ENCODE data around the gene REEP2.

Gene REEP2

DNA sequence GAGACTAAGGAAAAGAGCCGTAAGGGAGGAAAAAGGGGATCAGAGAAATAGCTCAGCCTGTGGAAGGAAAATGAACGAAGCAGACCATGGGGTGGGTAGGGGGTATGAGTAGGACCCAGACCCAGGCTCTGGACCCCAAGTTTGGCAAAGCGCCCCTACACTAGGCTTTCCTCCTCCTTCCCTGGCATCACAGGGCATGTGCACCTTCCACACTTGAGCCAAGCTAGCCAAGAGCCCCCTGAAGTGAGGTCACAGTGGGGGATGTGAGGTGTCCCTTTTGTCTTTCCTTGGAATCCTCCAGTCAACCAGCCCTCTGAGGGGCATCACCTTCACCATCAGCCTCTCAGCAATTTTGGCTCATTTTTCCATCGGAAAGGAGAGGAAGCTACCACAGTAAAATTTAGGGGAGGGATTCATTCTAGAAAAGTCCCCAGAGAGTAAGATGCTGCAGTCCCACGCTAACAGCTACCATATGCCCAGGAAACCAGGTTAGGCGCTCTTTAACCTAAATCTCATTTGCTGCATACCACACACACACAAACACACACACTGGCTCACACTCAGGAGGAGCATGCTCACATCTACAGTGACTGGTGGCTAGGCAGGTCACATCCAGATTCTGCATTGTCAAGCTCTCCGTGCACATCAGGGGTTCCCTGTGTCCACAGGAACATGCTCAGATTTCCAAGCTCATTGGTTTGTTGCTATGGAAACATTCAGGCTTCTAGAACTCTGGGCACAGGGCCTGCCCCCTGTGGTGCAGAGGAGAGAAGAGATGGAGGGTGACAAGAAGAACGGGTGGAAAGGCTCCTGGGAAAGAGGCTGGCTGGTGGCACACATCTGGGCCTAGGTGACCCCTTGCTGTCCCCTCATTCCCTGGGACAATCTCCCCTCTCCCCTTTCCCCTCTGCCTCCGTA, 9.9 kb downstream of the REEP2 start:
- DNase-seq = no peak

DNA sequence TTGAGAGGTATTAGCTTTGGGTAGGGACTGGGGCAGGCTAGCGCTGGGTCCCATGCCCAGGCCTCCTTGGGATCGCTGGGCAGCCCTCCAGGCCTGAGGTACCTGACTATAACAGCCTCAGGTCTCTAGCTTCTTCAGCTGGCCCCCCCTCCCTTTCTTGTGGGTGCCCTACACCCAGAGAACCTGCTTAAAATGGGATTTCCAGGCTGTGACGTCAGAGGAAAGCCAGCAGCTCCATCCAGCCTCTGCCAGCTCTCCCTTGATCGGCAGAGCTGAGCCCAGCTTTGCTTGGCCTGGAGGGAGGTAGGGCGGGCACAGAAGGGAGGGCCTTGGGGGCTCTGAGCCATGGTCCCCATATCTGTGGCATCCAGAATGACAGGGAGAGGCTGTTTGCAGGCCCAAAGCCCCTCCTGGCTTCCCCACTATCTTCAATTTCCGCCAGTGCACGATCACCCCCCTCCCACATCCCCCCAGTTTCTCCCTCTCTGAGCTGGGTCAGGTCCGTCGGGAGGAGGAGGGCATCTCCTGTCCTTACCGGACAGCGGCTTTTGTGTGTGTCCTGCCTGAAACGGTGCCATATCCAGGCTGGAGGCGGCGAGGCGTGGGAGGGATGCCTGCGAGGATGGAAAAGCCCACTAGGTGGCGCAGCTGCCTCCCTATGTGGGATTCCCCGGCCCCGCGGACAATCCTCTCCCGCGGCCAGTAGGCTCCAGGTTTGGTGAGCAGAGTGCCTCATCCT, 10.8 kb downstream of the REEP2 start:
- DNase-seq = peak; percentile 93

DNA sequence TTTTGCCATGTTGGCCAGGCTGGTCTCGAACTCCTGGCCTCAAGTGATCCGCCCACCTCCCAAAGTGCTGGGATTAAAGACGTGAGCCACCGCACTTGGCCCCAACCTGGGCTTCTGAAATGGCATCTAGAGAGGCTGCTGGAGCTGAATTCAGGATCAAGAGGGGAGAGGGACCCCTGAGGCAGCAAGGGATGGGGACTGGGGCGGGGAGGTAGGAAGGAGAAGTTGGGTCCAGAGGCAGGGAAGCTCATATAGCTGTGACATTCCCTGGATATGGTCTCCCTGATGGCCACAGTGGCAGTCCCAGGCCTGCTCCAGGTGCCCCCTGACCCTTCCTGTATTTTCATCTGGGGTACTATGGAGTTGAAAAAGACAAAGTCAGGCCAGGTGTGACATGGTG, 12.1 kb downstream of the REEP2 start:
- no peak for DNase-seq

GRCh38 chr5:138452720-138453119, 13.9 kb downstream of the REEP2 start:
- DNase-seq = no peak

GRCh38 chr5:138453590-138453989, 14.7 kb downstream of the REEP2 start:
- DNase-seq = no peak

DNA sequence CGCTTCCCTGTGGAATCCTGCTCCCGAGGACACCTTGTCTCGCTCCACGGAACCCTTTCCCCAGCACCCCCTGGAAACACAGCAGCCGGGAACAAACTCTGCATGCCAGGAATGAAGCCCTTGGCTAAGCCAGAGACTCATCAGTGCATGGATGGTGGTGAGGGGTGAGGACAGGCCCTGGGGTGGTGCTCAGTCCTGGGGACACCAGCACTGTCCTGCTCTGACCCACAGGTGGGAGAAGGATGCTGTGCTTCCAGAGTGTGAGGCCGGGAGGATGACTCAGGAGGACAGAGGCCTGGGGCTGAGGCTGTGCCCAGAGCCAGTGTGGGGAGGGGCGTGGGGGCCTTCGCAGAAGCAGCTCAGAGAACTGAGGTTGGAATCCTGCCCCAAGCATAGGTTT, 15.3 kb downstream of the REEP2 start:
- DNase-seq = no peak

- no peak for DNase-seq
Observed at GRCh38 chr5:138455232-138455930, 16.5 kb downstream of the REEP2 start.

DNA sequence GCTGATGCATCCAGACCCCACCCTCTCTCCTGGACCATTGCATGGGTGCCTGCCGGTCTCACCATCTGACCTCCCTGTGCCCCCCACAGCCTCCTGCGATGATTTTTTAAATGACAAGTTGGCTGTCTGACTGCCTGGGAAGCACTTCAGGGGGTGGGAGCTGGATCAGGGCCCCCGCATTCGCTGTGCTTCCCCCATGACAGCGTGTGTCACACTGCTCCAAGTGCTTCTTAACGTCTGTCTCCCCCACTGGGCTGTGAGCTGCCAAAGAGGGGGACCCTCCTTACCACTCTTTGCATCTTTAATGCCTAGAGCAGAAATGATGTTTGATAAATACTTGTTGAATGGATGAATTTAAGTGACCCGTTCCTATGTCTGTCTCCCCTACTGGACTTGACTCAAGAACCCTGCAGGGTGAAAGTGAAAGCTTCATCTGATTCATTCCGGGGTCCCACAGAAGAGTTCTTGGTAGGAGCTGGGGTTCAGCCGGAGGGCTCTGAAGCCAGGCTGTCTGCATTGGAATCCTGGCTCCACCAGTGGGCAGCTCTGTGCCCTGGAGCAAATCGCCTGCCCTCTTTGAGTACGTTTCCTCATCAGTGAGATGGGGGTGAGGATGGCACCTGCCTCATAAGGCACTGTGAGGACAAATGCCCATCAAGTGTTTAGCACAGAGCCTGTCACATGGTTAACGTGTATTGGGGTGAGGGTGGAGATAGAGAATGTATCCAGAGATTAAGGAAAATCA, 18.8 kb downstream of the REEP2 start:
- DNase-seq = no peak

DNA sequence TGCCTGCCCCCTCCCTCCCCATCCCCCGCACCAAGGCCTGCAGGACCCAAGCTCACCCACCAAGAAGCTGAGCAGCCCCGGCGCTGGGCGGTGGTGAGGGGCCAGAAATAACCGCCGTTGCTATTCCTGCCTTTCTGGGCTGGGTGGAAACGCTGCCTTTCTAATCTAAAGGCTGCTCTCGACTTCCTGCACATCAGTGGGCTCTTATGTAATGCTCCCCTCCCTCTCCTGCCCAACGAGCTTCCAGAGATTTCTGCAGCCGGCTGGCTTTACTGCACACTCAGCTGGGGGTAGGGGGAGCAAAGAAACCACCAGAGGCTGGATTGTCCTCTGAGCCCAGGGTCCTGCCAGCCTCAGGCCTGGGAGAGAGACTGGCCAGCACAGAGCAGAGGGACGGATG, 19.5 kb downstream of the REEP2 start:
- DNase-seq = no peak

DNA sequence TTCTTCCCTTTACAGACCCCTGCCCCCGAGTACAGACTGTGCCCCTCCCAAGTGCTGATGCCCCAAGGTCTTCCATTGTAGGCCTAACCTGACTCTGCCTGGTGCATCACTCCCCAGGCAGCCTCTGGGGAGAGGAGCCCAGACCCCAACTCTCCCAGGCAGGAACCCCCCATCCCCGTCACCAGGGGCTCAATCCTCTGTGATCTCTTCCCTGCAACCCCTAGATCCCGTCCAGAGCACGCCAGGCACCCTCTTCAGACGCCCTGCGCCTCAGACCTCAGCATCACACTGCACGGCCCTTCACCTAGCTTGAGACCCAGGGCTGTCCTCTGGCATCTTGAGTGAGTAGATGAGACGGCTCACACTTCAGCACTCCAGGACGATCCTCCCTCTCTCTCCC, 20.0 kb downstream of the REEP2 start:
- DNase-seq = no peak

GRCh38 chr5:138459311-138459933, 20.6 kb downstream of the REEP2 start:
- peak; percentile 89 to 90 for DNase-seq

GRCh38 chr5:138460032-138460693, 21.3 kb downstream of the REEP2 start:
- peak in 1 of 2 experiments; percentile 39 for DNase-seq

GRCh38 chr5:138461343-138462125, 22.7 kb downstream of the REEP2 start:
- no peak for DNase-seq

GRCh38 chr5:138463419-138464007, 24.7 kb downstream of the REEP2 start:
- DNase-seq = no peak

DNA sequence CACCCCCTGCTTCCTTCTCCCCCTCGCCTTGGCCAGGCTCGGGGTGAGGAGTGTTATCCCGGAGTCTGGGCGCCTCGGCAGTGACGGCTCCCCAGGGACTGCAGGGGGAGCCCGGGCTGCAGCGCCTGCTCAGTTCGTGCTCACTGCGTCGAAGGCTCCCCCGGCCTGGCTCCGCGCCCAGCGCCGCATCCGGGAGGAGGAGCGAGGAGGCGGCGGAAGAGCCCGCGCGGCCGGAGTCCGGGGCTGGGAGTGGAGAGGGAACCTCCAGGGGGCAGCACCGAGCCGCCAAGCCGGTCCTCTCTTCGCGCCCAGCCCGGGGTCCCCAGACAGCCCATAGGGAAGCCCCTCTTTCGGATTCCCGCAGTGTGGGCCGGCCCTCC, 25.1 kb downstream of the REEP2 start:
- DNase-seq = peak; percentile 94 to 96

- DNase-seq = peak; percentile 96
Observed at GRCh38 chr5:138464388-138465260, 25.8 kb downstream of the REEP2 start.

DNA sequence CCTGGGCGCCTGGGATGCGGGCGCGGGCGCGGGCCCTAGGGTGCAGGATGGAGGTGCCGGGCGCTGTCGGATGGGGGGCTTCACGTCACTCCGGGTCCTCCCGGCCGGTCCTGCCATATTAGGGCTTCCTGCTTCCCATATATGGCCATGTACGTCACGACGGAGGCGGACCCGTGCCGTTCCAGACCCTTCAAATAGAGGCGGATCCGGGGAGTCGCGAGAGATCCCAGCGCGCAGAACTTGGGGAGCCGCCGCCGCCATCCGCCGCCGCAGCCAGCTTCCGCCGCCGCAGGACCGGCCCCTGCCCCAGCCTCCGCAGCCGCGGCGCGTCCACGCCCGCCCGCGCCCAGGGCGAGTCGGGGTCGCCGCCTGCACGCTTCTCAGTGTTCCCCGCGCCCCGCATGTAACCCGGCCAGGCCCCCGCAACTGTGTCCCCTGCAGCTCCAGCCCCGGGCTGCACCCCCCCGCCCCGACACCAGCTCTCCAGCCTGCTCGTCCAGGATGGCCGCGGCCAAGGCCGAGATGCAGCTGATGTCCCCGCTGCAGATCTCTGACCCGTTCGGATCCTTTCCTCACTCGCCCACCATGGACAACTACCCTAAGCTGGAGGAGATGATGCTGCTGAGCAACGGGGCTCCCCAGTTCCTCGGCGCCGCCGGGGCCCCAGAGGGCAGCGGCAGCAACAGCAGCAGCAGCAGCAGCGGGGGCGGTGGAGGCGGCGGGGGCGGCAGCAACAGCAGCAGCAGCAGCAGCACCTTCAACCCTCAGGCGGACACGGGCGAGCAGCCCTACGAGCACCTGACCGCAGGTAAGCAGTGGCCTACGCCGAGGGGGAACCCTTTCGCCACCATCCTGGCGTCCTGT, 26.6 kb downstream of the REEP2 start, which contains the start of gene EGR1:
Gene EGR1 (plus strand): TSS at position 219 of the 864 bp plus-strand sequence. CDS start 283 bp downstream, at position 502.
- DNase-seq = peak; percentile 98
